K562 treated with DMSO at 1 percent for 48 hours (cell line): ENCODE results near the gene MIF. TPM values are rescaled to one million over a fixed set of nuclear protein-coding genes. Genes with fewer than 3 reads are reported as not detected.

Experiments
- total RNA-seq: library from RNA; unstranded; fragments of 300-600 nt; gene quantifications from 2 replicates; pipeline ENCODE4 v1.2.3, GENCODE V29; 2022; ENCODE audit warnings: low replicate concordance; ENCODE audit errors: extremely low read depth

The MIF gene
- not detected in 2 replicates for total RNA-seq

DNA sequence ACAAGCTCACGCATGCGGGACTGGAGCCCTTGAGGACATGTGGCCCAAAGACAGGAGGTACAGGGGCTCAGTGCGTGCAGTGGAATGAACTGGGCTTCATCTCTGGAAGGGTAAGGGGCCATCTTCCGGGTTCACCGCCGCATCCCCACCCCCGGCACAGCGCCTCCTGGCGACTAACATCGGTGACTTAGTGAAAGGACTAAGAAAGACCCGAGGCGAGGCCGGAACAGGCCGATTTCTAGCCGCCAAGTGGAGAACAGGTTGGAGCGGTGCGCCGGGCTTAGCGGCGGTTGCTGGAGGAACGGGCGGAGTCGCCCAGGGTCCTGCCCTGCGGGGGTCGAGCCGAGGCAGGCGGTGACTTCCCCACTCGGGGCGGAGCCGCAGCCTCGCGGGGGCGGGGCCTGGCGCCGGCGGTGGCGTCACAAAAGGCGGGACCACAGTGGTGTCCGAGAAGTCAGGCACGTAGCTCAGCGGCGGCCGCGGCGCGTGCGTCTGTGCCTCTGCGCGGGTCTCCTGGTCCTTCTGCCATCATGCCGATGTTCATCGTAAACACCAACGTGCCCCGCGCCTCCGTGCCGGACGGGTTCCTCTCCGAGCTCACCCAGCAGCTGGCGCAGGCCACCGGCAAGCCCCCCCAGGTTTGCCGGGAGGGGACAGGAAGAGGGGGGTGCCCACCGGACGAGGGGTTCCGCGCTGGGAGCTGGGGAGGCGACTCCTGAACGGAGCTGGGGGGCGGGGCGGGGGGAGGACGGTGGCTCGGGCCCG, at the start of gene MIF:
Gene MIF (plus strand): TSS at position 439 of the 765 bp plus-strand sequence. CDS start 92 bp downstream, at position 531.

DNA sequence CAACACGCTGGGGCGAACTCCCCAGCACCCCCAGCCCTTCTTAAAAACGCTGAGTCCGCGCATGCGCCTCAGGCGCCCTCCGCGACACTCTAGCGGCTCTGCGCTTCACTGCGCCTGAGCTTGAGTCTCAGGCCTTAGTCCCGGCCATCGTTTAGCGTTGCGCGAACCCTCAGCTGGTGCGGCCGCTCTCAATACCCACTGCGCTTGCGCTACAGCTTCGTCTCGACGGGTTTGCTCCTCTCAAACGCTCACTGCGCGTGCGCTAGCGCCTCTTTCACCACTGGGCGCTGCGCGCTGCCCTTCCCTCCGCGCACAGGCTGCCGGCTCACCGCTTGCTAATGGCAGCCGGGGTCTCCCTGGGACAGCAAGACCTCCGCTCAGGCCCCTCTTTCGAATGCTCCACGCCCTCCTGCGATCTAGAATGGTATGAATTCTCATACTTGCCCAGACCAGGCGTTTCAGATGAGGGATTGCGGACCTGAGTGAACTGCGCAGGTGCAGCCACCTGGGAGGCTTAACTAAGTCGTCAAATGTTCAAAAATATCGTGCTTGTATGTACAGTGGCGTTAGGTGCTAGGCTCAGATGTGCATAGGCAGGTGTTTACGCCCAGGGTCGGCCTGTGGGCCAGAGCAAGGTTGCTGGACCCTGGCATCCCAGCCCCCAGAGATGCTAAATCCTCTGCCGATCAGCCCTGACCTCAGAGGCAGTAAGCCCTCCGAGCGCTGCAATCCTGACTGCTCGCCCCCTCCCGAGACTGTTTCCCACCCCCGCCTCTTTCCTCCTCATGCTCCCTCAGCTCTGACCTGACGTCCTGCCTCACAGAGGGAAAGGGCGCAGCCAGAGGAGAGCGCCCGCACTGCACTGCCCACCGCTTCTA, 36.3 kb upstream of the MIF start, which contains the start of gene SLC2A11:
Gene SLC2A11 (plus strand): TSS at position 270 of the 878 bp plus-strand sequence. CDS start 125 bp downstream, at position 395.

Other genes with a start within 250 kb of the MIF start
- not detected in 2 replicates for gene RGL4, start 203.4 kb upstream of the MIF start, total RNA-seq
- gene ZNF70, start 143.3 kb upstream of the MIF start, total RNA-seq = not detected in 2 replicates
- not detected in 2 replicates for gene VPREB3, start 140.0 kb upstream of the MIF start, total RNA-seq
- not detected in 2 replicates for gene C22orf15, start 131.4 kb upstream of the MIF start, total RNA-seq
- not detected in 2 replicates for gene CHCHD10, start 126.4 kb upstream of the MIF start, total RNA-seq
- not detected in 2 replicates for gene MMP11, start 121.5 kb upstream of the MIF start, total RNA-seq
- not detected in 2 replicates for gene SMARCB1, start 107.4 kb upstream of the MIF start, total RNA-seq
- gene DERL3, start 55.4 kb upstream of the MIF start, total RNA-seq = not detected in 2 replicates
- gene SLC2A11, start 36.5 kb upstream of the MIF start, total RNA-seq = not detected in 2 replicates
- gene GSTT2B, start 66.8 kb downstream of the MIF start, total RNA-seq = not detected in 2 replicates
- gene DDTL, start 72.5 kb downstream of the MIF start, total RNA-seq = not detected in 2 replicates
- not detected in 2 replicates for gene DDT, start 80.1 kb downstream of the MIF start, total RNA-seq
- not detected in 2 replicates for gene GSTT2, start 85.8 kb downstream of the MIF start, total RNA-seq
- gene GSTT4, start 111.1 kb downstream of the MIF start, total RNA-seq = not detected in 2 replicates
- gene CABIN1, start 116.9 kb downstream of the MIF start, total RNA-seq = not detected in 2 replicates